Panc1 (cell line): ENCODE data around the gene SPAG6. TPM values are rescaled to one million over a fixed set of nuclear protein-coding genes. Genes with fewer than 3 reads are reported as not detected.

ENCODE experiments used
- ATAC-seq: fragments of 200-7000 bp; cut with Tn5 transposase; 2 replicates; pipeline ENCODE4 v1.9.1; 2020; ENCODE audit warnings: mild to moderate bottlenecking, moderate library complexity
- BruUV-seq: library from RNA; stranded (reverse); fragments of 400-500 nt; replicated peaks from 2 replicates; lab custom pipeline; 2021; lab: Mats Ljungman, UMichigan
- CTCF ChIA-PET: fragments of 300-600 bp; sonication (Branson Sonifier 250); formaldehyde crosslinking; loops from one replicate; lab custom pipeline; 2022; ENCODE audit warnings: antibody characterized with exemption; lab: Charles Lee
- POLR2A ChIA-PET: fragments of 300-600 bp; sonication (Branson Sonifier 250); formaldehyde crosslinking; loops from one replicate; lab custom pipeline; 2022; ENCODE audit warnings: antibody characterized with exemption; lab: Charles Lee
- DNase-seq: peaks from one replicate; pipeline ENCODE4 v3.0.0-alpha.2; 2010; ENCODE audit warnings: low read depth, low spot score
- H3K27ac ChIP-seq: 2 replicates; pipeline ENCODE4 v1.5.1; 2011; ENCODE audit warnings: mild to moderate bottlenecking, low read length, inconsistent platforms
- H3K27me3 ChIP-seq: fragments of 200-500 bp; sonication (Bioruptor generic); 2 replicates; pipeline ENCODE4 v1.6.0; 2014; ENCODE audit warnings: low read length, inconsistent platforms; ENCODE audit not compliant: control insufficient read depth, insufficient read depth
- H3K36me3 ChIP-seq: fragments of 200-500 bp; sonication (Bioruptor generic); 2 replicates; pipeline ENCODE4 v1.5.1; 2014; ENCODE audit warnings: inconsistent platforms, mild to moderate bottlenecking, low read length, moderate library complexity; ENCODE audit not compliant: control insufficient read depth, insufficient read depth
- H3K4me1 ChIP-seq: 2 replicates; pipeline ENCODE4 v1.5.1; 2011; ENCODE audit warnings: inconsistent platforms, mild to moderate bottlenecking, low read length, moderate library complexity; ENCODE audit not compliant: control insufficient read depth, insufficient read depth
- H3K4me3 ChIP-seq, 2 experiments: 2 replicates each; pipeline ENCODE4 v1.5.1; 2011 to 2012; ENCODE audit warnings: low read depth in 2 of 2, low read length in 2 of 2, mild to moderate bottlenecking in 2 of 2, inconsistent platforms in 1 of 2, moderate library complexity in 1 of 2
- H3K9me3 ChIP-seq: fragments of 200-500 bp; sonication (Bioruptor generic); 2 replicates; pipeline ENCODE4 v1.5.1; 2014; ENCODE audit warnings: low read depth, mild to moderate bottlenecking, inconsistent platforms, low read length, moderate library complexity; ENCODE audit not compliant: control insufficient read depth, insufficient read depth
- POLR2AphosphoS5 ChIP-seq: IDR thresholded peaks from 2 replicates; pipeline ENCODE4 v1.6.1; 2012; ENCODE audit warnings: mild to moderate bottlenecking, low read depth, low read length, moderate library complexity
- SIN3A ChIP-seq: IDR thresholded peaks from 2 replicates; pipeline ENCODE4 v1.6.1; 2012; ENCODE audit warnings: low read depth, mild to moderate bottlenecking, low read length, moderate library complexity, borderline replicate concordance; ENCODE audit not compliant: insufficient read depth
- TCF7L2 ChIP-seq: IDR thresholded peaks from 2 replicates; pipeline ENCODE4 v1.6.1; 2011; ENCODE audit warnings: mild to moderate bottlenecking, low read depth, low read length, inconsistent platforms
- in situ Hi-C: cut with HindIII; loops from 2 replicates; pipeline ENCODE4 v1.10.0; 2016; ENCODE audit warnings: low sequenced_read_pairs, low pct_unique_long_range_greater_than_20kb
- intact Hi-C: fragments of 100-400 bp; cut with micrococcal nuclease; formaldehyde crosslinking; loops from one replicate; pipeline ENCODE4 v1.10.0; 2022; ENCODE audit not compliant: unreplicated experiment
- total RNA-seq: library from RNA; stranded (reverse); gene quantifications from one replicate; pipeline ENCODE4 v1.2.1, GENCODE V29; 2021; ENCODE audit not compliant: unreplicated experiment
- TF ChIP-seq, protein P1 (sequence below): fragments of 450-650 bp; IDR thresholded peaks from 2 replicates; pipeline ENCODE4 v1.5.1; 2017; ENCODE audit warnings: mild to moderate bottlenecking
- TF ChIP-seq, protein P2 (sequence below), 2 experiments: IDR thresholded peaks; 2 replicates each; pipeline ENCODE4 v1.6.1; 2011 to 2012; ENCODE audit warnings: low read depth in 2 of 2, control low read depth in 1 of 2, low read length in 1 of 2, mild to moderate bottlenecking in 1 of 2, moderate library complexity in 1 of 2; ENCODE audit not compliant: insufficient read depth in 1 of 2

The SPAG6 gene
- total RNA-seq, 1 experiment from 2014 or later = not detected

DNA sequence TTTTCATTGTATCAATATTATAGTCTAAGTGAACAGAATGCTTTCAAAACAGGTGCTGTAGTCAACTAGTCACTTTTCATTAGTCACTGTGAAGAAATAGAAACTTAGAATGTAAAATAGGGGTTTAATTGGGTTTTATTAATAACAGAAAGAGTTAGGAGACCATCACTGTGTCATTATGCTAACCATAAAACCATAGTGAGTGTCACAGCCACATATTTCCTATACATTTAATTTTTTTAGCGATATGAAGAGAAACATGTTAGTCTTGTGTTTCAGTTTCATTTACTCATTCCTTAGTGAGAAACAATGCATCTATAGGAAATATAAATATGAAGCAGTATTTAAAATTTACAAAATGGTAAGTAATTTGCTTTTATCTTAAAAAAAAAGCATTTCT, 22.2 kb downstream of the SPAG6 start:
- Histone ChIP-seq H3K27ac (no peak overlapping the region), H3K36me3 (no peaks in the 10 kb centered on the region), H3K4me3 (no peak overlapping the region), H3K9me3 (no peaks in the 10 kb centered on the region), H3K4me1 (no peaks in the 10 kb centered on the region), H3K27me3 (no peaks in the 10 kb centered on the region)
- ChIA-PET POLR2A (no interaction called here), CTCF (no interaction called here)
- intact Hi-C loops (no loop called here), in situ Hi-C loops (no loop called here)
- no peak for TF ChIP-seq POLR2AphosphoS5
- no peak for TF ChIP-seq SIN3A
- TF ChIP-seq, protein P1, sequence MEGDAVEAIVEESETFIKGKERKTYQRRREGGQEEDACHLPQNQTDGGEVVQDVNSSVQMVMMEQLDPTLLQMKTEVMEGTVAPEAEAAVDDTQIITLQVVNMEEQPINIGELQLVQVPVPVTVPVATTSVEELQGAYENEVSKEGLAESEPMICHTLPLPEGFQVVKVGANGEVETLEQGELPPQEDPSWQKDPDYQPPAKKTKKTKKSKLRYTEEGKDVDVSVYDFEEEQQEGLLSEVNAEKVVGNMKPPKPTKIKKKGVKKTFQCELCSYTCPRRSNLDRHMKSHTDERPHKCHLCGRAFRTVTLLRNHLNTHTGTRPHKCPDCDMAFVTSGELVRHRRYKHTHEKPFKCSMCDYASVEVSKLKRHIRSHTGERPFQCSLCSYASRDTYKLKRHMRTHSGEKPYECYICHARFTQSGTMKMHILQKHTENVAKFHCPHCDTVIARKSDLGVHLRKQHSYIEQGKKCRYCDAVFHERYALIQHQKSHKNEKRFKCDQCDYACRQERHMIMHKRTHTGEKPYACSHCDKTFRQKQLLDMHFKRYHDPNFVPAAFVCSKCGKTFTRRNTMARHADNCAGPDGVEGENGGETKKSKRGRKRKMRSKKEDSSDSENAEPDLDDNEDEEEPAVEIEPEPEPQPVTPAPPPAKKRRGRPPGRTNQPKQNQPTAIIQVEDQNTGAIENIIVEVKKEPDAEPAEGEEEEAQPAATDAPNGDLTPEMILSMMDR = no peak
- TF ChIP-seq, protein P2, sequence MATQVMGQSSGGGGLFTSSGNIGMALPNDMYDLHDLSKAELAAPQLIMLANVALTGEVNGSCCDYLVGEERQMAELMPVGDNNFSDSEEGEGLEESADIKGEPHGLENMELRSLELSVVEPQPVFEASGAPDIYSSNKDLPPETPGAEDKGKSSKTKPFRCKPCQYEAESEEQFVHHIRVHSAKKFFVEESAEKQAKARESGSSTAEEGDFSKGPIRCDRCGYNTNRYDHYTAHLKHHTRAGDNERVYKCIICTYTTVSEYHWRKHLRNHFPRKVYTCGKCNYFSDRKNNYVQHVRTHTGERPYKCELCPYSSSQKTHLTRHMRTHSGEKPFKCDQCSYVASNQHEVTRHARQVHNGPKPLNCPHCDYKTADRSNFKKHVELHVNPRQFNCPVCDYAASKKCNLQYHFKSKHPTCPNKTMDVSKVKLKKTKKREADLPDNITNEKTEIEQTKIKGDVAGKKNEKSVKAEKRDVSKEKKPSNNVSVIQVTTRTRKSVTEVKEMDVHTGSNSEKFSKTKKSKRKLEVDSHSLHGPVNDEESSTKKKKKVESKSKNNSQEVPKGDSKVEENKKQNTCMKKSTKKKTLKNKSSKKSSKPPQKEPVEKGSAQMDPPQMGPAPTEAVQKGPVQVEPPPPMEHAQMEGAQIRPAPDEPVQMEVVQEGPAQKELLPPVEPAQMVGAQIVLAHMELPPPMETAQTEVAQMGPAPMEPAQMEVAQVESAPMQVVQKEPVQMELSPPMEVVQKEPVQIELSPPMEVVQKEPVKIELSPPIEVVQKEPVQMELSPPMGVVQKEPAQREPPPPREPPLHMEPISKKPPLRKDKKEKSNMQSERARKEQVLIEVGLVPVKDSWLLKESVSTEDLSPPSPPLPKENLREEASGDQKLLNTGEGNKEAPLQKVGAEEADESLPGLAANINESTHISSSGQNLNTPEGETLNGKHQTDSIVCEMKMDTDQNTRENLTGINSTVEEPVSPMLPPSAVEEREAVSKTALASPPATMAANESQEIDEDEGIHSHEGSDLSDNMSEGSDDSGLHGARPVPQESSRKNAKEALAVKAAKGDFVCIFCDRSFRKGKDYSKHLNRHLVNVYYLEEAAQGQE (IDR thresholded peaks at IDR 0.05; ENCODE audit: insufficient read depth in 1 of 2, low read depth in 2 of 2, low read length in 1 of 2) = no peak
- TF ChIP-seq TCF7L2 = no peak
- ATAC-seq (no peak), DNase-seq (no peak)
- no TSS peak for BruUV-seq

DNA sequence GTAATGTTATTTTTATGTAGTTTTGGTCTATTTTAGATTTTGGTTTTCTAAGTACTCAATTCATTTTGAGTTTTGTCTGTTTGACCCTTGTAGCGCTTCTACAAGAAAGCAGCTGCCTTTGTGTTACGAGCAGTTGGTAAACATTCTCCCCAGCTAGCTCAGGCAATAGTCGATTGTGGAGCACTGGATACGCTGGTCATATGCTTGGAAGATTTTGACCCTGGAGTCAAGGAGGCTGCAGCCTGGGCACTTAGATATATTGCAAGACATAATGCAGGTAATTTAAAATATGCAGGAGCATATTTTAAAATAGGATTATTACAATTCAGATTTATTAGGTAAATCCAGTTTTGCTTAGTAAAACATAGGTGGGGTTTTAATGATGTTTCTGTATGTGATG, 23.1 kb downstream of the SPAG6 start:
- Histone ChIP-seq H3K4me1 (no peaks in the 10 kb centered on the region), H3K27ac (no peak overlapping the region), H3K36me3 (no peaks in the 10 kb centered on the region), H3K9me3 (no peaks in the 10 kb centered on the region), H3K4me3 (no peak overlapping the region), H3K27me3 (no peaks in the 10 kb centered on the region)
- intact Hi-C loops (no loop called here), in situ Hi-C loops (no loop called here)
- ChIA-PET CTCF (no interaction called here), POLR2A (no interaction called here)
- ATAC-seq (no peak), DNase-seq (no peak)
- BruUV-seq = no TSS peak
- TF ChIP-seq SIN3A (no peak), POLR2AphosphoS5 (no peak), TCF7L2 (no peak)
- TF ChIP-seq, protein P2 (IDR thresholded peaks at IDR 0.05; ENCODE audit: insufficient read depth in 1 of 2, low read depth in 2 of 2, low read length in 1 of 2) = no peak
- TF ChIP-seq, protein P1 = no peak
